GM21367 (cell line): ENCODE measurements around the gene PALM.
"Not testable (repeated sequence)": the region's sequence is repeated elsewhere in the genome, so short reads cannot be mapped to it uniquely, and the experiment has no call there.

Experiments
- ATAC-seq: cut with Tn5 transposase; IDR thresholded peaks from one replicate; pipeline ENCODE4 v1.9.1; 2021; ENCODE audit not compliant: unreplicated experiment

Gene PALM

GRCh38 chr19:678791-679388 lies 29.8 kb upstream of the PALM start:
- no peak for ATAC-seq

- peak; percentile 7 for ATAC-seq
Observed at GRCh38 chr19:679418-680286, 29.1 kb upstream of the PALM start.

DNA sequence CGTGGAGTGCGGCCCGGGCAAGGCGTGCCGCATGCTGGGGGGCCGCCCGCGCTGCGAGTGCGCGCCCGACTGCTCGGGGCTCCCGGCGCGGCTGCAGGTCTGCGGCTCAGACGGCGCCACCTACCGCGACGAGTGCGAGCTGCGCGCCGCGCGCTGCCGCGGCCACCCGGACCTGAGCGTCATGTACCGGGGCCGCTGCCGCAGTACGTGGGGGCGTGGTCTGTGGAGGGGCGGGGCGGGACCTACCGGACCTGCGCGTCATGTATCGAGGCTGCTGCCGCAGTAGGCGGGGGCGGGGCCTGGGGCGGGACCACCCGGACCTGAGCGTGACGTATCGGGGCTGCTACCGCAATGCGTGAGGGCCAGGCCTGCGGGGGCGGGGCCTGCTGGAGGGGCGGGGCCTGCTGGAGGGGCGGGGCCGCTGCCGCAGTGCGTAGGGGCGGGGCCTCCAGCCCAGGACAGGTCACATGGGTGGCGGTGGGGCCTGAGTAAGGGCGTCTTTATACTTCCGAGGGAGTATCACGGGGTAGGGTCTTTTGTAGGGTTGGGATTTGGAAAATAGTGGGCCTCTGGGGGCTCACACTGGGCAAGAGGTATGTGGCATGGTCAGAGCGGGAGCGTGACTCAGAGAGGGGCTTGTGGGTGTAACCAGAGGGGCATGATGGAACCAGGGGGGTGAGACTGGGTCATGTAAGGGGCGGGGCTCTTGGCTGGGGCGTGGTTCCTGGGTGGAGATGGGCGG lies 28.3 kb upstream of the PALM start:
- ATAC-seq = peak; percentile 57

- ATAC-seq = no peak
Observed at GRCh38 chr19:681029-682019, 27.4 kb upstream of the PALM start.

DNA sequence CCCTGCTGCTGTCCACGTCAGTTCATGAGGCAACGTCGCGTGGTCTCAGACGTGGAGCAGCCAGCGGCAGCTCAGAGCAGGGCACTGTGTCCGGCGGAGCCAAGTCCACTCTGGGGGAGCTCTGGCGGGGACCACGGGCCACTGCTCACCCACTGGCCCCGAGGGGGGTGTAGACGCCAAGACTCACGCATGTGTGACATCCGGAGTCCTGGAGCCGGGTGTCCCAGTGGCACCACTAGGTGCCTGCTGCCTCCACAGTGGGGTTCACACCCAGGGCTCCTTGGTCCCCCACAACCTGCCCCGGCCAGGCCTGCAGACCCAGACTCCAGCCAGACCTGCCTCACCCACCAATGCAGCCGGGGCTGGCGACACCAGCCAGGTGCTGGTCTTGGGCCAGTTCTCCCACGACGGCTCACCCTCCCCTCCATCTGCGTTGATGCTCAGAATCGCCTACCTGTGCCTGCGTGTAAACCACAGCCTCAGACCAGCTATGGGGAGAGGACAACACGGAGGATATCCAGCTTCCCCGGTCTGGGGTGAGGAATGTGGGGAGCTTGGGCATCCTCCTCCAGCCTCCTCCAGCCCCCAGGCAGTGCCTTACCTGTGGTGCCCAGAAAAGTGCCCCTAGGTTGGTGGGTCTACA lies 25.9 kb upstream of the PALM start:
- ATAC-seq = no peak

GRCh38 chr19:685454-685931 lies 23.2 kb upstream of the PALM start:
- ATAC-seq = no peak

DNA sequence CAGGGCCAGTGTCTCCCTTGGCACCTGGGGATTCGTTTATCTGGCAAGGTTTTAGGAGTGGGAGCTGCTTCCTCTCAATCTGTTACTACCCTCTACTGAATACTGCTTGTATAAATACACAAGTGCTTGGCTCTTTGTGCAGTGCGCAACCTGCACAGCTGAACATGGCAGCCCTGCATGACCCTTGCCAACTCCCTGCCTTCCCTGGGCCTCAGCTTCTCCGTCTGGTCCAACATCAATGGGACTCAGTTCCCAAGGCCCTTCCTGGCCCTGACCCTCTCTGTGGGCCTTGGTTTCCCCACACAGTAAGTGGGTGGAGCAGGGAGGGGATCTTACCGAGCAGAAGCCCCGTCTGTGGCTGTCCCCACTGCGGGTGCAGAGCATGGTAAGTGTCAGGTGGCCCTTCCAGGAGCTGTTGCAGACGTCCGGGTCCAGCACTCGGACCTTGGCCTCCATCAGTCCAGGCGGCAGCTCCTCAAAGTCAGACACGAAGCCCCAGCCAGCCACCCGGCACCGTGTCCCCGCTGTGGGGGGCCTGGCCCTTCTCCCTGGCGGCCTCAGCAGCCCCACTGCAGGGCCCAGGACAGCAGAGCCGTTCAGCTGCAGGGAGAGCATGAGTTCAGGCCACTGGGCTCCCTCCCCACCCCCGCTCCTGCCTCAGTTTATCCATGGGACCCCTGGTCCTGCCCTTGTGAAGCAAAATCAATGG lies 22.0 kb upstream of the PALM start:
- no peak for ATAC-seq

DNA sequence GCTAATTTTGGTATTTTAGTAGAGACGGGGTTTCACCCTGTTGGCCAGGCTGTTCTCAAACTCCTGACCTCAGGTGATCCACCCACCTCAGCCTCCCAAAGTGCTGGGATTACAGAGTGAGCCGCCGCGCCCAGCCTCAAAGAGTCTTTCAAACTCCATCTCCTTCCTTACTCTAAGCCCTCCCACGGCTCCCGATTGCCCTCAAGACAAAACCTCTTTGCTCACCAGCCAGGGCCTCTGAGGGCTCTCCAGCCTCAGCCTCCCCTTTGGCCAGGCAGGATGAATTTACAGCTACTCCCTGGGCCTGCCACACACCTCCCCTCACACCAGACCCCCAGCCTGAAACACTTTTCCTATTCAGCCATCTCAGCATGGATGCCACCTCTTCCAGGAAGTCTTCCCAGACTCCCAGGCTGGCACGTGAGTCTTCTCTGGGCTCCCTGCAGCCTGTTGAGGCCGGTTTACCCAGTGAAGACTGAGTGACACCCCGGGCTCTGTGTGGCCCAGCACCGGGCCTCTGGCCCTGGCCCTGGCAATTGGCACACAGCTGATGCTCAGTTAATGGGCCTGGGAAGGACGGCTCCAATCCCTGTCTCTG lies 21.1 kb upstream of the PALM start:
- ATAC-seq = no peak

DNA sequence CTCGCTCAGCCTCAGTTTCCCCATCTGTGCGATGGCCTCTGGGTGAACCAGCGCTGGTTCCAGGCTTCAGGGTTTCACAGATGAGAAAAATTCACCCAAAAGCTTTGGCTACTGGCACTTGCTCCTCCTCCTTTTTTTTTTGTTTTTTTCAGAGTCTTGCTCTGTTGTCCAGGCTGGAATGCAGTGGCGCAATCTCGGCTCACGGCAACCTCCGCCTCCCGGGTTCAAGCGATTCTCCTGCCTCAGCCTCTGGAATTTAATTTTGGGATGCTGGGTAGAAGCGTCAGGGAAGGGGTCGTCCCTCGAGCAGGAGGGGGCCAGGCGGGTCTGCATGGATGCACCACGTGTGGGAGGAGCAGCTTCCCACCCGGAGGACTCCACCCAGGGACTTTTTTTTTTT lies 20.5 kb upstream of the PALM start:
- ATAC-seq = no peak

DNA sequence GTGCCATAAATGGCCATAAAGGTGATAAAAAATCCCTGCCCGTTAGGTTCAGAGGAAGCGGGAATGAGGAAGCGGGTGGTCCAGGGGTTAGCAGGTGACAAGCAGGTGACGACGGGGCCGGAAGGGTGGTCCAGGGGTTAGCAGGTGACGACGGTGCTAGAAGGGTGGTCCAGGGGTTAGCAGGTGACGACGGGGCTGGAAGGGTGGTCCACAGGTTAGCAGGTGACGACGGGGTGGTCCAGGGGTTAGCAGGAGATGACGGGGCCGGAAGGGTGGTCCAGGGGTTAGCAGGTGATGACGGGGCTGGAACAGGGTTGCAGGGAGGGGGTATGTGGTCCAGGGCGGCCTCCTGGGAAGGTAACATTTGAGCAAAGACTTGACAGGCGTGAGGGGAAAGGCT lies 19.7 kb upstream of the PALM start:
- ATAC-seq = no peak

DNA sequence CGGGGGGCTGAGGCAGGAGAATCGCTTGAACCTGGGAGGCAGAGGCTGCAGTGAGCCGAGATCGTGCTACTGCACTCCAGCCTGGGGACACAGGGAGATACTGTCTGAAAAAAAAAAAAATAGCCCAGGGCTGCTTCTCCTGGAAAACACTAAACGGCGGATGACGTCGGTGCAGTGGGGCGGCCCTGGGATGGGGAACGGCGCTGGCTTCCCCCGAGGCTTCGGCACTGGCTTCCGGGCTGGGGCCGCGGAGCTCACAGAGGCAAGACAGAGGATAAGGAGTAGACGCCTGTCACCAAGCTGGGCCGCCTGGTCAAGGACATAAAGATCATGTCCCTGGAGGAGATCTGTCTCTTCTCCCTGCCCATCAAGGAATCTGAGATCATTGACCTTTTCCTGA lies 18.5 kb upstream of the PALM start:
- ATAC-seq = no peak

- ATAC-seq = no peak
Observed at GRCh38 chr19:694481-695351, 14.0 kb upstream of the PALM start.

DNA sequence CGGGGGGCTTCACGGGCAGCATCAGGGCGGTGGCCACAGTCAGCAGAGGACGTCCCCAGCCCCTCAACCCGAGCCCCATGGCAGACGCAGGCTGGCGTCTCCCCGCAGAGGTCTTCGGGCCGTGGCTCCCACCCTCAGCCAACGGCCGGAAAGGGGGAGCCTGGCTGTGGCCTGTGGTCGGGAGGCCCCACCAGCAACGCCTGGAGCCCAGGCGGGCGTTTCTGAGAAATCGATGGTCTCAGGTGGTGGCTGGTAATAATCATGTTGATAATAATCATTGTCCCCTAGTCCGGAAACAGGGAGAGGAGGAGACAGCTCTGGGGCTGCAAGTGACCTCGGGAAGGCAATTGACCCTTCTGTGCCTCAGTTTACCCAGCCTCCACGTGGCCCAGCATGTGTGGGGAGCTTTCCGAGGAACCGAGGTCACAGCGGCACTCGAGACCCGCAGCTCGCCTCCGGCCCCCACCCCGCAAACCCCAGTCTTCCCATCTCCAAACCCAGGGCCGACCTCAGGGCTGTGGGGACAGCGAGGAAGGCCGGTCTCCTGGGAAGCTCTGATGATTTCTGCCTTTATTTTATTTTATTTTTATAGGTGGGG lies 13.3 kb upstream of the PALM start, which contains the start of gene PRSS57:
PRSS57 (minus strand) TSS at position 101 of the 598 bp plus-strand sequence; CDS start at position 79, 22 bp downstream.
- ATAC-seq = no peak

- ATAC-seq = not testable (repeated sequence)
Observed at GRCh38 chr19:698529-698928, 10.2 kb upstream of the PALM start.

DNA sequence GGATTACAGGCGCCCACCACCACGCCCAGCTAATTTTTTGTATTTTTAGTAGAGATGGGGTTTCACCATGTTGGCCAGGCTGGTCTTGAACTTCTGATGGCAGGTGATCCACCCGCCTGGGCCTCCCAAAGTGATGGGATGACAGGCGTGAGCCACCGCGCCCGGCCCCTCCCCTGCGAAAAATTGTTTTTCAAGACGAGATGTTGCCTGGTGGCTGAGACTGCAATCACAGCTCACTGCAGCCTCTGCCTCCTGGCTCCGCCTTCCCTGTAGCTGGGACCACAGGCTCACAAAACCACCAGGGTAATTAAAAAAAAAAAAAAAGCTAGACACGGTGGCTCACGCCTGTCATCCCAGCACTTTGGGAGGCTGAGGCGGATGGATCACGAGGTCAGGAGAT lies 8.8 kb upstream of the PALM start:
- not testable (repeated sequence) for ATAC-seq

DNA sequence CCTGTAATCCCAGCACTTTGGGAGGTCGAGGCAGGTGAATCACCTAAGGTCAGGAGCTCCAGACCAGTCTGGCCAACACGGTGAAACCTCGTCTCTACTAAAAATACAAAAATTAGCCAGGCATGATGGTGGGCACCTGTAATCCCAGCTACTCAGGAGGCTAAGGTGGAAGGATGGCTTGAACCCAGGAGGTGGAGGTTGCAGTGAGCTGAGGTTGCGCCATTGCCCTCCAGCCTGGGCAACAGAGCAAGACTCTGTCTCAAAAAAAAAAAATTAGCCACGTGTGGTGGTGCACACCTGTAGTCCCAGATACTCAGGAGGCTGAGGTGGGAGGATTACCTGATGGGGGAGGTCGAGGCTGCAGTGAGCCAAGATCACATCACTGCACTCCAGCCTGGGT lies 5.9 kb upstream of the PALM start:
- ATAC-seq = not testable (repeated sequence)

DNA sequence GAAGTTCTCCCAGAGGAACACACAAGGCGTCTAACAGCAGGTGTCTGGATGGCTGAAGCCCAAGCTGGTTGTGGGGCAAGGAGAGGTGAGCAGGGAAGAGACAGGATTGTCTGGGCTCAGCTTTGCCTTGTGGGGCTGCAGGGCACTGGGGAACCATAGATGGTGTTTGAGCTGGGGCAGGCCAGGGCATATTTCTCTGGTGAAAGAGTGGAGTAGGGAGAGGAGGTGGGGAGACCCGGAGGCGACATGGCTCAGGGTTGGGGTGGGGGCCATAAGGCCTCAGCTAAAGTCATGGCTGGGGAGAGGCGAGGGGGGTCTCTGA lies 5.4 kb upstream of the PALM start:
- ATAC-seq = no peak
